ENCODE measurements around the gene TTC7B. TPM values are rescaled to one million over a fixed set of nuclear protein-coding genes. Genes with fewer than 3 reads are reported as not detected.

The TTC7B gene
- total and polyA plus RNA-seq, 2 of the 8 experiments (the other 6 are each of a cell fraction or from before 2014, with no cell fraction given), result 23.7 to 34.0 TPM

GRCh38 chr14:90534838-90535555 is 281.2 kb downstream of the TTC7B start:
- H3K4me1 ChIP-seq (replicated peaks in 1 of 4; ENCODE audit: control insufficient read depth in 3 of 4, insufficient read depth in 4 of 4, low read length in 3 of 4), result peaks cover 0 to 8% (median 1%) of the 10 kb centered on the region in 4 experiments; a peak in 4 of 7 replicates
- no peak overlapping the region for H3K4me3 ChIP-seq (ENCODE audit: extremely low read depth in 1 of 4, insufficient read depth in 2 of 4, low read depth in 3 of 4, low read length in 4 of 4)
- peak overlapping the region; percentile 84; the same call in 1 of the 2 replicates for H4K8ac ChIP-seq (ENCODE audit: extremely low read depth, insufficient read depth, low read length)
- 84% methylated on average over 16 of the region's 17 CpGs; no CpG with 5 or more reads in 1 of the 2 experiments for WGBS, 2 experiments (ENCODE audit: extremely low coverage in 1 of 2, insufficient coverage in 1 of 2, insufficient read length in 1 of 2, insufficient replicate concordance in 2 of 2, low coverage in 1 of 2, low lambda C conversion rate in 2 of 2, missing lambda C conversion rate in 1 of 2)
- no peak overlapping the region for H2AK5ac ChIP-seq (ENCODE audit: low read depth, low read length)
- H4K5ac ChIP-seq (ENCODE audit: insufficient read length, low read depth, low read length), result no peak overlapping the region
- no peak overlapping the region for H2AFZ ChIP-seq (ENCODE audit: low read length)
- H2BK5ac ChIP-seq (ENCODE audit: low read depth, low read length), result no peak overlapping the region
- H3K56ac ChIP-seq (replicated peaks; ENCODE audit: insufficient read length, low read depth, low read length), result no peak overlapping the region
- no peak overlapping the region for H3K14ac ChIP-seq (ENCODE audit: insufficient read length)
- H2BK12ac ChIP-seq (ENCODE audit: low read depth, low read length), result peak overlapping the region; percentile 50; the same call in 1 of the 2 replicates
- H3K4ac ChIP-seq (replicated peaks; ENCODE audit: insufficient read length, low read depth, low read length), result no peak overlapping the region
- no peak for FAIRE-seq
- H3K23ac ChIP-seq (ENCODE audit: insufficient read length), result no peak overlapping the region
- H2BK20ac ChIP-seq (ENCODE audit: low read length), result no peak overlapping the region
- H3K27me3 ChIP-seq (replicated peaks in 1 of 4; ENCODE audit: control insufficient read depth in 3 of 4, extremely low read depth in 1 of 4, insufficient read depth in 3 of 4, low read length in 3 of 4), result no peaks in the 10 kb centered on the region
- no peak overlapping the region for H4K91ac ChIP-seq (replicated peaks; ENCODE audit: insufficient read length, low read length)
- no peak overlapping the region for H3K18ac ChIP-seq (ENCODE audit: extremely low read depth, low read length)
- H3K79me1 ChIP-seq (ENCODE audit: low read depth, low read length), result no peaks in the 10 kb centered on the region; the same call in 1 of the 2 replicates
- no peaks in the 10 kb centered on the region for H3K79me2 ChIP-seq (ENCODE audit: control insufficient read depth in 1 of 2, insufficient read depth in 2 of 2, low read length in 2 of 2)
- no peak overlapping the region for H3K27ac ChIP-seq (ENCODE audit: low read depth, low read length)
- H4K20me1 ChIP-seq (replicated peaks in 1 of 2; ENCODE audit: control insufficient read depth in 1 of 2, insufficient read depth in 2 of 2, low read length in 2 of 2), result no peaks in the 10 kb centered on the region
- H3K9ac ChIP-seq (replicated peaks in 1 of 4; ENCODE audit: extremely low read depth in 1 of 4, low read depth in 3 of 4, low read length in 3 of 4), result no peak overlapping the region
- no peaks in the 10 kb centered on the region for H3K36me3 ChIP-seq (ENCODE audit: control insufficient read depth in 2 of 4, insufficient read depth in 4 of 4, low read length in 3 of 4)
- no peaks in the 10 kb centered on the region for H3K9me3 ChIP-seq (ENCODE audit: insufficient read depth in 2 of 2, low read depth in 1 of 2, low read length in 1 of 2)
- ChIA-PET POLR2A (ENCODE audit: partially characterized antibody) (interaction anchor here (1.4 kb wide), 1 partner anchor 10 kb away, joined by 5 read pairs; no protein-coding TSS in a partner anchor), CTCF (ENCODE audit: partially characterized antibody) (interaction anchor here (1.1 to 1.6 kb wide), 4 partner anchors 8 to 38 kb away, joined by 3 to 9 read pairs (median 6); no protein-coding TSS in a partner anchor)
- no peak for DNase-seq (ENCODE audit: low read depth in 1 of 2, low spot score in 2 of 2)
- H3K23me2 ChIP-seq (ENCODE audit: low read depth, low read length), result peaks cover 2% of the 10 kb centered on the region; the same call in 1 of the 2 replicates
- no peak overlapping the region for H2BK15ac ChIP-seq (ENCODE audit: low read length)
- no peak overlapping the region for H2BK120ac ChIP-seq (replicated peaks; ENCODE audit: low read depth, low read length)
- H3K4me2 ChIP-seq (ENCODE audit: insufficient read depth in 1 of 2, low read depth in 2 of 2, low read length in 2 of 2), result no peak overlapping the region
- TF ChIP-seq E2F6 (IDR thresholded peaks at IDR 0.05) (no peak), JUN (IDR thresholded peaks at IDR 0.05; ENCODE audit: low read depth, low read length) (no peak), EP300 (IDR thresholded peaks at IDR 0.05; ENCODE audit: borderline replicate concordance in 1 of 2, low read depth in 2 of 2, low read length in 2 of 2) (no peak), JUND (IDR thresholded peaks at IDR 0.05; ENCODE audit: low read length) (no peak), KDM4A (IDR thresholded peaks at IDR 0.05; ENCODE audit: low read depth, low read length, severe bottlenecking) (no peak)
